ENCODE data around the gene SNX17. TPM values are rescaled to one million over a fixed set of nuclear protein-coding genes. Genes with fewer than 3 reads are reported as not detected.

Gene SNX17, protein sequence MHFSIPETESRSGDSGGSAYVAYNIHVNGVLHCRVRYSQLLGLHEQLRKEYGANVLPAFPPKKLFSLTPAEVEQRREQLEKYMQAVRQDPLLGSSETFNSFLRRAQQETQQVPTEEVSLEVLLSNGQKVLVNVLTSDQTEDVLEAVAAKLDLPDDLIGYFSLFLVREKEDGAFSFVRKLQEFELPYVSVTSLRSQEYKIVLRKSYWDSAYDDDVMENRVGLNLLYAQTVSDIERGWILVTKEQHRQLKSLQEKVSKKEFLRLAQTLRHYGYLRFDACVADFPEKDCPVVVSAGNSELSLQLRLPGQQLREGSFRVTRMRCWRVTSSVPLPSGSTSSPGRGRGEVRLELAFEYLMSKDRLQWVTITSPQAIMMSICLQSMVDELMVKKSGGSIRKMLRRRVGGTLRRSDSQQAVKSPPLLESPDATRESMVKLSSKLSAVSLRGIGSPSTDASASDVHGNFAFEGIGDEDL
- total RNA-seq (100 to 1,000 TPM in 4 of 7 donors, 10 to 100 TPM in 3; 72.3 to 111 (median 100) TPM), polyA plus RNA-seq (10 to 100 TPM; 82.5 to 94.3 TPM)
- long read RNA-seq, donor 1, transcript SNX17-202 (16 exons, 2,007 nt): minor isoform, 6 of 1,595 reads
- long read RNA-seq, donor 1, transcript SNX17-201 (15 exons, 2,044 nt): major isoform, 1,431 of 1,595 reads
- long read RNA-seq, donor 1, partial matches to known transcripts: 48 of 1,595 reads
- long read RNA-seq, donor 1, other reads (novel, unspliced or antisense): 105 of 1,595 reads
- long read RNA-seq, donor 2, transcript SNX17-201 (15 exons, 2,044 nt): major isoform, 46 of 458 reads
- long read RNA-seq, donor 2, partial matches to known transcripts: 358 of 458 reads
- long read RNA-seq, donor 2, other reads (novel, unspliced or antisense): 51 of 458 reads
- long read RNA-seq, donor 3, transcript SNX17-201 (15 exons, 2,044 nt): major isoform, 332 of 398 reads
- long read RNA-seq, donor 3, transcript SNX17-202 (16 exons, 2,007 nt): minor isoform, 5 of 398 reads
- long read RNA-seq, donor 3, partial matches to known transcripts: 19 of 398 reads
- long read RNA-seq, donor 3, other reads (novel, unspliced or antisense): 41 of 398 reads

- Histone ChIP-seq H3K27me3 (no peaks in the 10 kb centered on the region), H3K4me1 (ENCODE audit: insufficient read depth) (peaks cover 12% of the 10 kb centered on the region), H3K27ac (peak within 1 kb of the TSS; percentile 75 to 82), H3K4me3 (peak within 1 kb of the TSS; percentile 85), H3K9me3 (no peaks in the 10 kb centered on the region), H3K36me3 (no peaks in the 10 kb centered on the region)
- 0 to 1% (median 0%) methylated on average over 51 to 85 of the region's 85 CpGs for WGBS, 3 donors
- intact Hi-C loops (cut with DNase I): loop anchor here in 1 of 4 donors (10.0 kb wide), 1 partner anchor 55 kb away; the partner anchor contains the start of gene NRBP1
- TF ChIP-seq POLR2A (IDR thresholded peaks at IDR 0.05): peak; percentile 59
- TF ChIP-seq CTCF (IDR thresholded peaks at IDR 0.05): peak; percentile 68 to 91 (median 91)
- no peak for TF ChIP-seq EP300 (IDR thresholded peaks at IDR 0.05)
- DNase-seq: peak; percentile 98 to 99 (median 99)
These were observed at the start of gene SNX17, which contains the start of gene EIF2B4 for GRCh38 chr2:27370026-27370815. SNX17 (plus strand) TSS chr2:27370616; CDS start chr2:27370744, 128 bp downstream. EIF2B4 (minus strand) TSS chr2:27370338; CDS start chr2:27370314, 24 bp downstream.

- Histone ChIP-seq H3K4me1 (ENCODE audit: insufficient read depth) (peaks cover 13% of the 10 kb centered on the region), H3K9me3 (no peaks in the 10 kb centered on the region), H3K27ac (no peak overlapping the region), H3K27me3 (no peaks in the 10 kb centered on the region), H3K36me3 (no peaks in the 10 kb centered on the region), H3K4me3 (no peak overlapping the region)
- WGBS, 3 donors: 52 to 55% (median 53%) methylated on average over 8 of the region's 8 CpGs
- peak in 4 of 5 donors; percentile 28 to 64 (median 48) for DNase-seq
- intact Hi-C loops (cut with DNase I): no loop called here
- TF ChIP-seq CTCF (IDR thresholded peaks at IDR 0.05) (no peak), POLR2A (IDR thresholded peaks at IDR 0.05) (no peak), EP300 (IDR thresholded peaks at IDR 0.05) (no peak)
These were observed 49.4 kb upstream of the SNX17 start for GRCh38 chr2:27320958-27321543.

DNA sequence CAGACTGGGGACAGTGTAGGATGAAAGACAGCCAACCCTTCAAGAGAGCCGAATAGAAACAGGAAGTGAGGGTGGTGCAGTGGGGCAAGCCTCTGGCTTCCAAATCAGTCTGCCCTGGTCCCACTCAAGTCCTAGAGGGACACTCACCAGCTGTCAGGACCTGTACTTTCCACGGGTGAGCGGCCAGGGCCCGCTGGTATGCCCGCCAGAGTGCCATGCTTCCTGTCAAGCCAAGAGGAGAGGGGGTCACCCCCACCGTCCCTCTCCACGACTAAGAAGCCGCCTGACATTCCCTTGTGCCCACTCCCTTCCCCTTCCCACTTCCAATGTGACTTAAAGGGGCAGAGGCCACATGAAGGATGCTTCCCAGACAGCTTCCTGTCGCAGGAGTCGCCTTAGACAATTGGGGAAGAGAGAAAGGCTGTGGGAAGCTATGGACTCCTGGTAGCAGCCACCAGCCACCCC is 48.1 kb upstream of the SNX17 start:
- intact Hi-C loops (cut with DNase I): no loop called here
- H3K4me3 ChIP-seq: peak overlapping the region; percentile 62
- H3K27ac ChIP-seq: peak overlapping the region in 1 of 2 donors; percentile 56
- H3K4me1 ChIP-seq (ENCODE audit: insufficient read depth): peaks cover 13% of the 10 kb centered on the region
- peak in 2 of 5 donors; percentile 36 to 47 for DNase-seq
- H3K27me3 ChIP-seq: no peaks in the 10 kb centered on the region
- no peaks in the 10 kb centered on the region for H3K9me3 ChIP-seq
- TF ChIP-seq CTCF (IDR thresholded peaks at IDR 0.05) (no peak), POLR2A (IDR thresholded peaks at IDR 0.05) (no peak), EP300 (IDR thresholded peaks at IDR 0.05) (no peak)
- no peaks in the 10 kb centered on the region for H3K36me3 ChIP-seq
- 2 to 7% (median 3%) methylated on average over 9 to 10 of the region's 10 CpGs for WGBS, 3 donors
